ENCODE data around the gene CSF2. TPM values are rescaled to one million over a fixed set of nuclear protein-coding genes. Genes with fewer than 3 reads are reported as not detected.

CSF2 gene
- total and polyA plus RNA-seq, 2 donors (not counting 1 experiment from before 2014, with no cell fraction given): not detected

DNA sequence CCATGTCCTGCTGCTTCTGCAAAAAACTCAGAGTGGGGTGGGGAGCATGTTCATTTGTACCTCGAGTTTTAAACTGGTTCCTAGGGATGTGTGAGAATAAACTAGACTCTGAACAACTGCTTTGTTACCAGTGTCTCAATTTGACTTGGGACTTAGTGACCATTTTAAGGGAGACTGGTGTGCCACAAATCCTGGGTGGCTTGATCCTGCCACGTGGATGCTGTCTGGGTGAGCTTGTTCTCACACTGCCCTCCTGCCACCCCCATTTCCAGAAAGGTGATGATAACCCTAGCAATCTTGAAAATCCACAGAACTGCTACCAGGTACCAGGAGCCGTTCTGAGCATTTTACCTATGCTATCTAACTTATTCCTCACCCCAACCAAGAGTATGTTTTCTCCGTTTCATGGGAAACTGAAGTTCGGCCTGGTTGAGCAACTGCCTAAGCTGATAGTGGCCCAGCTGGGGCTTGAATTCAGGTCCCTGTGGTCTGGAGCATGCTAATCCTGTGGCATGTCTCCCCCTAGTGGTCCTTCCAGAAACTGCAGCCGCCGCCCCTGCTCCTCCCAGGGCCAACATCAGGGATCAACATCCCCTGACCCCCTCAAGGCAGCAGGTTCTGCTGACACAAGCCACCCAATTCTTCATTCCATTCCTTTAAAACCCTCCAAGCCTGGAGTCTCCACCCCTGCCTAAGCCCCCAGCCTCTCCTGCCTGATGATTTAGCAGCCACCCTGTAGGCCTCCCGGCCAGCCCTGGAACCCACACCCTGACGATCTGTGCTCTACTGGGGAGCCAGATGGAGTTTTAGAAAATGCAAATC, 10.3 kb upstream of the CSF2 start:
- Mint-ChIP-seq H3K27me3 (no peaks in the 10 kb centered on the region), H3K9me3 (ENCODE audit: insufficient read depth) (no peaks in the 10 kb centered on the region), H3K4me3 (no peak overlapping the region), H3K4me1 (peaks cover 3% of the 10 kb centered on the region), H3K27ac (no peak overlapping the region)
- H3K9me3 ChIP-seq (ENCODE audit: control extremely low read depth in 1 of 3, control insufficient read depth in 2 of 3, insufficient read depth in 1 of 3, low read length in 2 of 3): no peaks in the 10 kb centered on the region
- CTCF ChIA-PET: interaction anchor here (0.5 to 4.7 kb wide), 28 partner anchors 8 to 649 kb away, joined by 3 to 70 read pairs (median 4); no protein-coding TSS in a partner anchor
- intact Hi-C loops (cut with micrococcal nuclease): loop anchor here (1.0 to 5.0 kb wide), 2 partner anchors 474 to 641 kb away; no protein-coding TSS in a partner anchor
- POLR2A ChIA-PET: no interaction called here
- no peaks in the 10 kb centered on the region for H3K36me3 ChIP-seq (replicated peaks in 1 of 2; ENCODE audit: control extremely low read depth in 1 of 2, control insufficient read depth in 1 of 2, extremely low read depth in 1 of 2, insufficient read depth in 2 of 2, low read length in 1 of 2)
- H3K4me2 ChIP-seq (replicated peaks; ENCODE audit: low read depth, low read length, poor library complexity, severe bottlenecking): no peak overlapping the region
- no peak overlapping the region for H3K4me3 ChIP-seq (ENCODE audit: control extremely low read depth in 1 of 5, extremely low read depth in 1 of 5, insufficient read depth in 1 of 5, low read depth in 2 of 5, low read length in 4 of 5)
- DNase-seq: peak; percentile 76
- H2AFZ ChIP-seq (ENCODE audit: insufficient read depth, low read depth, low read length, poor library complexity, severe bottlenecking): no peak overlapping the region
- H3K9ac ChIP-seq (ENCODE audit: low read length): no peak overlapping the region
- H4K20me1 ChIP-seq (ENCODE audit: control insufficient read depth, insufficient read depth, low read length, poor library complexity, severe bottlenecking): no peaks in the 10 kb centered on the region
- H3K79me2 ChIP-seq (ENCODE audit: control insufficient read depth, insufficient read depth, low read length): no peaks in the 10 kb centered on the region
- H3K4me1 ChIP-seq (ENCODE audit: control insufficient read depth in 2 of 2, insufficient read depth in 2 of 2, low read length in 2 of 2): peaks cover 0 to 7% of the 10 kb centered on the region in 2 donors
- no peaks in the 10 kb centered on the region for H3K27me3 ChIP-seq (replicated peaks in 1 of 4; ENCODE audit: control extremely low read depth in 1 of 4, control insufficient read depth in 3 of 4, insufficient read depth in 4 of 4, low read length in 3 of 4)
- ATAC-seq (ENCODE audit: low read depth): peak; percentile 68
- 30% methylated on average over 8 of the region's 9 CpGs for WGBS (ENCODE audit: insufficient coverage)
- no peak for TF ChIP-seq EZH2 (IDR thresholded peaks at IDR 0.05; ENCODE audit: borderline replicate concordance, insufficient read depth, low read depth, low read length, poor library complexity, severe bottlenecking)
- TF ChIP-seq CTCF (IDR thresholded peaks at IDR 0.05): peak; percentile 98
- no peak overlapping the region for H3K27ac ChIP-seq (ENCODE audit: low read length in 2 of 2)

DNA sequence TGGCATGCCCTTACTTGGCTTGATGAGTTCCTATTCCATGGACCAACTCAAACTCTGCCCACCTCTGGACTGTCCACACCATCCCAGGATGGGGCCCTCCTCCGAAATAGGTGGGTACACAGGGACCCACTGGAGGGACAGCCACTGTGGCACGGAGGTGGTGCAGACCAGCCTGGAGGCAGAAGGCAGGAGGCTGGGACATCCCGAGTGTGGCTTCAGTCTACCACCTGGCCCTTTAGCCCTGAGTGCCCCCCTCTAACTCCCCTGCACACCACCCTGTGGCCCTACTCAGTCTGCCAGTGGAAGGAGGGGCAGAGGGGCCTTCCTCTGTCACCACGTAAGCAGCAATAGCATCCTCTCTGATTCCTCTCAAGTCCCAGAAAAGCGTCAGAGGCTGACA, 9.4 kb upstream of the CSF2 start:
- Histone ChIP-seq H3K27ac (ENCODE audit: low read length in 2 of 2) (no peak overlapping the region), H3K4me3 (ENCODE audit: control extremely low read depth in 1 of 5, extremely low read depth in 1 of 5, insufficient read depth in 1 of 5, low read depth in 2 of 5, low read length in 4 of 5) (no peak overlapping the region), H2AFZ (ENCODE audit: insufficient read depth, low read depth, low read length, poor library complexity, severe bottlenecking) (no peak overlapping the region), H3K4me1 (ENCODE audit: control insufficient read depth in 2 of 2, insufficient read depth in 2 of 2, low read length in 2 of 2) (peaks cover 0 to 7% of the 10 kb centered on the region in 2 donors), H3K9me3 (ENCODE audit: control extremely low read depth in 1 of 3, control insufficient read depth in 2 of 3, insufficient read depth in 1 of 3, low read length in 2 of 3) (no peaks in the 10 kb centered on the region), H4K20me1 (ENCODE audit: control insufficient read depth, insufficient read depth, low read length, poor library complexity, severe bottlenecking) (no peaks in the 10 kb centered on the region), H3K36me3 (replicated peaks in 1 of 2; ENCODE audit: control extremely low read depth in 1 of 2, control insufficient read depth in 1 of 2, extremely low read depth in 1 of 2, insufficient read depth in 2 of 2, low read length in 1 of 2) (no peaks in the 10 kb centered on the region), H3K79me2 (ENCODE audit: control insufficient read depth, insufficient read depth, low read length) (no peaks in the 10 kb centered on the region), H3K27me3 (replicated peaks in 1 of 4; ENCODE audit: control extremely low read depth in 1 of 4, control insufficient read depth in 3 of 4, insufficient read depth in 4 of 4, low read length in 3 of 4) (no peaks in the 10 kb centered on the region), H3K9ac (ENCODE audit: low read length) (no peak overlapping the region), H3K4me2 (replicated peaks; ENCODE audit: low read depth, low read length, poor library complexity, severe bottlenecking) (no peak overlapping the region)
- Mint-ChIP-seq H3K27me3 (no peaks in the 10 kb centered on the region), H3K4me1 (peaks cover 3% of the 10 kb centered on the region), H3K27ac (no peak overlapping the region), H3K4me3 (no peak overlapping the region), H3K9me3 (ENCODE audit: insufficient read depth) (no peaks in the 10 kb centered on the region)
- ChIA-PET CTCF (interaction anchor here (1.0 to 4.7 kb wide), 15 partner anchors 8 to 475 kb away, joined by 3 to 70 read pairs (median 5); no protein-coding TSS in a partner anchor), POLR2A (no interaction called here)
- no peak for TF ChIP-seq CTCF (IDR thresholded peaks at IDR 0.05)
- no peak for TF ChIP-seq EZH2 (IDR thresholded peaks at IDR 0.05; ENCODE audit: borderline replicate concordance, insufficient read depth, low read depth, low read length, poor library complexity, severe bottlenecking)
- DNase-seq (no peak), ATAC-seq (ENCODE audit: low read depth) (no peak)
- WGBS (ENCODE audit: insufficient coverage): 86% methylated on average over 3 of the region's 5 CpGs
- intact Hi-C loops (cut with micrococcal nuclease): loop anchor here (2.0 to 5.0 kb wide), 3 partner anchors 39 to 642 kb away; no protein-coding TSS in a partner anchor

All from B cell (primary cell).